Immature natural killer cell (primary cell): ENCODE data around the gene SESN2. TPM values are rescaled to one million over a fixed set of nuclear protein-coding genes. Genes with fewer than 3 reads are reported as not detected.

ENCODE experiments used
- DNase-seq, 3 donors: peaks; one replicate each; pipeline ENCODE4 v3.0.0; 2022; ENCODE audit warnings: mixed read lengths in 1 of 3
- H3K27ac Mint-ChIP-seq, 6 donors: one replicate each; pipeline ENCODE4 v1.8.0; 2020; ENCODE audit warnings: mixed read lengths in 6 of 6, mild to moderate bottlenecking in 5 of 6, inconsistent platforms in 4 of 6, moderate library complexity in 3 of 6
- H3K27me3 Mint-ChIP-seq, 3 donors: one replicate each; pipeline ENCODE4 v1.8.0; 2020 to 2021; ENCODE audit warnings: low read depth in 3 of 3, mild to moderate bottlenecking in 3 of 3, mixed read lengths in 3 of 3, moderate library complexity in 3 of 3, inconsistent platforms in 1 of 3
- H3K36me3 Mint-ChIP-seq, 3 donors: one replicate each; pipeline ENCODE4 v1.8.0; 2020; ENCODE audit warnings: mixed read lengths in 3 of 3, inconsistent platforms in 2 of 3, mild to moderate bottlenecking in 2 of 3
- H3K4me1 Mint-ChIP-seq, 2 donors: one replicate each; pipeline ENCODE4 v1.8.0; 2020; ENCODE audit warnings: inconsistent platforms in 2 of 2, mild to moderate bottlenecking in 2 of 2, mixed read lengths in 2 of 2, moderate library complexity in 1 of 2
- H3K4me3 Mint-ChIP-seq, 5 donors: one replicate each; pipeline ENCODE4 v1.8.0; 2020; ENCODE audit warnings: mild to moderate bottlenecking in 5 of 5, mixed read lengths in 5 of 5, inconsistent platforms in 3 of 5, moderate library complexity in 3 of 5
- H3K9me3 Mint-ChIP-seq, 6 donors: one replicate each; pipeline ENCODE4 v1.8.0; 2020; ENCODE audit warnings: mild to moderate bottlenecking in 6 of 6, mixed read lengths in 6 of 6, inconsistent platforms in 4 of 6, moderate library complexity in 3 of 6
- polyA plus RNA-seq, 3 donors: library from polyadenylated mRNA; unstranded; fragments of 300-500 nt; fragmentation: Illumina TruSeq; gene quantifications; one replicate each; pipeline ENCODE4 v1.2.3, GENCODE V29; 2021

SESN2 gene
- polyA plus RNA-seq, 3 donors from 2014 or later: 10.2 to 23.5 (median 14.0) TPM

- Mint-ChIP-seq H3K9me3 (no peaks in the 10 kb centered on the region), H3K27ac (peak overlapping the region in 5 of 6 donors; percentile 35 to 87 (median 56)), H3K27me3 (peaks cover 0 to 13% (median 7%) of the 10 kb centered on the region in 3 donors), H3K4me1 (peaks cover 52 to 67% of the 10 kb centered on the region in 2 donors), H3K36me3 (no peaks in the 10 kb centered on the region), H3K4me3 (peak overlapping the region; percentile 82 to 88 (median 84))
- no peak for DNase-seq
Measured at GRCh38 chr1:28259934-28260802, 850 bp downstream of the SESN2 start.

DNA sequence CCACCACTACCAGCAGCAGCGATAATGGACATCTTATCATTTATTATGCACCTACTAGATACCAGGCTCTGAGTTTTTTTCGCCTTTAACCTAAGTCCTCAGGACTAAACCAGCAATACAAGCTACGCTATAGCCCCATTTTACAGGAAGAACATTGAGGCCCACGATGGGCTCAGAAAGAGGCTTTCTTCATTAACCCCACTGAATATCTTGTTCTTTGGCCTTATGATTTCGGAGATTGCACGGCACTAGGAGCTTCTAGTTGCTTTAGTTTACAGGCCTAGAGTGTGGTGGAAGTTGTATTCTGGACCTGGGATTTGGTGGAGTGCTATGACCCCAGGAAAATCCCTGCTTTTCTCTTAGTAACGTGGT lies 1.5 kb downstream of the SESN2 start:
- Mint-ChIP-seq H3K27ac (peak overlapping the region; percentile 20 to 87 (median 54)), H3K27me3 (peaks cover 0 to 14% (median 7%) of the 10 kb centered on the region in 3 donors), H3K9me3 (no peaks in the 10 kb centered on the region), H3K36me3 (no peaks in the 10 kb centered on the region), H3K4me1 (peaks cover 50 to 64% of the 10 kb centered on the region in 2 donors), H3K4me3 (peak overlapping the region; percentile 79 to 88 (median 83))
- no peak for DNase-seq

DNA sequence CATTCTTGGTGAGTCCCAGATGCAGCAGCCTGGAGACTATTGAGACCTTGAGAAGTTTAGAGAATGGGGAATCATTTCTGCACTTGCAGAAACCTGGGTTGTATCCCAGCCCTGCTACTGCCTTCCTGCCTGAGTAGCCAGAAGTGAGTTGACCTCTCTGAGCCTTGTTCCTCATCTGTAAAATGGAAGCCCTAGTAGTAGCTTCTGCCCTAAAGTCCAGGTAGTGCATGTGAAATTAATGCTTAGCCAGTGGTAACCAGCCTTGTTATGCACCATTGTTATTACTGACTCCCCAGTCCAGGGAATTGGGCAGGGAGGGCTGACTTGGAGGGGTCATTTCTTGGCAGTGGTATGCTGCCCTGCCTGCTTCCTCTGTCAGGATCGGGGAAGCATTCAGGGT lies 5.6 kb downstream of the SESN2 start:
- H3K27ac Mint-ChIP-seq: peak overlapping the region in 2 of 6 donors; percentile 2 to 13
- peaks cover 0 to 3% (median 0%) of the 10 kb centered on the region in 3 donors for H3K36me3 Mint-ChIP-seq
- peaks cover 2 to 3% (median 3%) of the 10 kb centered on the region in 3 donors for H3K27me3 Mint-ChIP-seq
- no peak overlapping the region for H3K4me3 Mint-ChIP-seq
- H3K9me3 Mint-ChIP-seq: no peaks in the 10 kb centered on the region
- peaks cover 21 to 54% of the 10 kb centered on the region in 2 donors for H3K4me1 Mint-ChIP-seq
- no peak for DNase-seq

- no peak for DNase-seq
- Mint-ChIP-seq H3K36me3 (peaks cover 0 to 3% (median 0%) of the 10 kb centered on the region in 3 donors), H3K27me3 (peaks cover 2 to 3% (median 3%) of the 10 kb centered on the region in 3 donors), H3K9me3 (no peaks in the 10 kb centered on the region), H3K27ac (peak overlapping the region in 2 of 6 donors; percentile 5 to 45), H3K4me3 (no peak overlapping the region), H3K4me1 (peaks cover 20 to 52% of the 10 kb centered on the region in 2 donors)
Measured at GRCh38 chr1:28265577-28265976, 6.3 kb downstream of the SESN2 start.

DNA sequence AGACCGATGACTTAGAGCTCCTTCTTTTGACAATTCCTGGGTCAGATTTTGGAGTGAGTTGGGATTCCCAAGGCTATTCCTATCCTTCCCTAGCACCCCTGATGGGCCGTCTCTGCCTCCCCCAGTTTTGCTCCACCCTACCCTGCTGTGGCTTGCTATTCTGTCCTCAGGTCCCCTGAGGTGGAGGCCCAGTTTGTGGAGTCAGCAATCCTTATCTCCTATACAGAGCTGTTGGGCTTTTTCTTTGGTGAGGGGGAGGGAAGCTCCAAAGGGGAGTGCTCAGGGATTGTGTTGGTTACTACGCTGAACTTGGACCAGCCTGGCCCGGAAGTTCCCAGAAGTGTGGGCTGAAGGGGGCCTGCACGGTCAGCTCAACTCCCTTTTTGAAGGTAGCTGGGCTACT lies 7.6 kb downstream of the SESN2 start:
- Mint-ChIP-seq H3K27me3 (peaks cover 0 to 3% (median 2%) of the 10 kb centered on the region in 3 donors), H3K4me1 (peaks cover 10 to 42% of the 10 kb centered on the region in 2 donors), H3K36me3 (peaks cover 0 to 4% (median 3%) of the 10 kb centered on the region in 3 donors), H3K9me3 (no peaks in the 10 kb centered on the region), H3K4me3 (no peak overlapping the region), H3K27ac (no peak overlapping the region)
- no peak for DNase-seq

GRCh38 chr1:28267633-28268032 lies 8.3 kb downstream of the SESN2 start:
- no peak for DNase-seq
- no peak overlapping the region for H3K4me3 Mint-ChIP-seq
- peaks cover 0 to 4% (median 3%) of the 10 kb centered on the region in 3 donors for H3K36me3 Mint-ChIP-seq
- peaks cover 9 to 42% of the 10 kb centered on the region in 2 donors for H3K4me1 Mint-ChIP-seq
- H3K27me3 Mint-ChIP-seq: peaks cover 0 to 3% (median 2%) of the 10 kb centered on the region in 3 donors
- peak overlapping the region in 1 of 6 donors; percentile 3 for H3K27ac Mint-ChIP-seq
- no peaks in the 10 kb centered on the region for H3K9me3 Mint-ChIP-seq

DNA sequence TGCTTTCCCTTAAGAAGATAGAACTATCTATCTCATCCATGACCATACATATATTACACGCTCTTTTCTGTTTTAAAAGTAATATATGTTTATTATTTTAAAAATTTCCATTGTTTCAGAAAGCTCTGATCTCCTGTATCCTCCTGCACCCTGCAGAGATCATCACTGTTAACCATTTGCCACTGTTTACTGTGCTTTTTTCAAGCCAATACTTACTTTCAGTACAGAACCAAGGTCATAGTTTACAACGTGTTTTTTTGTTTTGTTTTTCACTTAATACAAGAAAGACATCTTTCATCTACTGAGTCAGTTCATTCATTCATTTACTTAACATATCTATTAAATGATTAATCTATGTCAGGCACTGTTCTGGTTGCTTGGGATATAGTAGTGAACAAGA lies 10.2 kb downstream of the SESN2 start:
- Mint-ChIP-seq H3K27ac (peak overlapping the region in 1 of 6 donors; percentile 45), H3K4me1 (peaks cover 5 to 32% of the 10 kb centered on the region in 2 donors), H3K4me3 (no peak overlapping the region), H3K9me3 (no peaks in the 10 kb centered on the region), H3K27me3 (peaks cover 0 to 2% (median 1%) of the 10 kb centered on the region in 3 donors), H3K36me3 (peaks cover 0 to 4% (median 3%) of the 10 kb centered on the region in 3 donors)
- DNase-seq: no peak

DNA sequence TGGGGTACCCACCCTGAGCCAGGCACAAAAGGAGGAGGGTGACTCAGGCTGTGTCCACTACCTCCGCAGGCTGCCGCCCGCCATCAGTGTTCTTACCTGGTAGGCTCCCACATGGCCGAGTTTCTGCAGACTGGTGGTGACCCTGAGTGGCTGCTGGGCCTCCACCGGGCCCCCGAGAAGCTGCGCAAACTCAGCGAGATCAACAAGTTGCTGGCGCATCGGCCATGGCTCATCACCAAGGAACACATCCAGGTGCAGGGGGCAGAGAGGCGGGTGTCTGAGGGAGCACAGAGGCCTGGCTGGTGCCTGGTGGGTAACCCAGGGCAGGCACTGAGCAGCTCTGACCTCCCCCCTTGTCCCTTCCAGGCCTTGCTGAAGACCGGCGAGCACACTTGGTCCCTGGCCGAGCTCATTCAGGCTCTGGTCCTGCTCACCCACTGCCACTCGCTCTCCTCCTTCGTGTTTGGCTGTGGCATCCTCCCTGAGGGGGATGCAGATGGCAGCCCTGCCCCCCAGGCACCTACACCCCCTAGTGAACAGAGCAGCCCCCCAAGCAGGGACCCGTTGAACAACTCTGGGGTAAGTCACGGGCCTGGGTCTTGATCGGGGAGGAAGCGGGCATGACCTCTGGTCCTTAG lies 13.0 kb downstream of the SESN2 start:
- H3K27ac Mint-ChIP-seq: no peak overlapping the region
- H3K36me3 Mint-ChIP-seq: peaks cover 9 to 10% (median 9%) of the 10 kb centered on the region in 3 donors
- peaks cover 0 to 2% (median 0%) of the 10 kb centered on the region in 3 donors for H3K27me3 Mint-ChIP-seq
- H3K4me1 Mint-ChIP-seq: peaks cover 0 to 11% of the 10 kb centered on the region in 2 donors
- no peak overlapping the region for H3K4me3 Mint-ChIP-seq
- no peaks in the 10 kb centered on the region for H3K9me3 Mint-ChIP-seq
- no peak for DNase-seq

GRCh38 chr1:28273216-28273860 lies 14.0 kb downstream of the SESN2 start:
- Mint-ChIP-seq H3K27ac (no peak overlapping the region), H3K4me1 (peaks cover 0 to 2% of the 10 kb centered on the region in 2 donors), H3K36me3 (peaks cover 14 to 18% (median 16%) of the 10 kb centered on the region in 3 donors), H3K9me3 (no peaks in the 10 kb centered on the region), H3K4me3 (no peak overlapping the region), H3K27me3 (peaks cover 0 to 2% (median 0%) of the 10 kb centered on the region in 3 donors)
- DNase-seq: no peak

GRCh38 chr1:28278763-28279162 lies 19.4 kb downstream of the SESN2 start:
- Mint-ChIP-seq H3K4me1 (peaks cover 7 to 12% of the 10 kb centered on the region in 2 donors), H3K9me3 (no peaks in the 10 kb centered on the region), H3K27me3 (no peaks in the 10 kb centered on the region), H3K36me3 (peaks cover 22 to 41% (median 39%) of the 10 kb centered on the region in 3 donors), H3K4me3 (no peak overlapping the region), H3K27ac (no peak overlapping the region)
- no peak for DNase-seq

DNA sequence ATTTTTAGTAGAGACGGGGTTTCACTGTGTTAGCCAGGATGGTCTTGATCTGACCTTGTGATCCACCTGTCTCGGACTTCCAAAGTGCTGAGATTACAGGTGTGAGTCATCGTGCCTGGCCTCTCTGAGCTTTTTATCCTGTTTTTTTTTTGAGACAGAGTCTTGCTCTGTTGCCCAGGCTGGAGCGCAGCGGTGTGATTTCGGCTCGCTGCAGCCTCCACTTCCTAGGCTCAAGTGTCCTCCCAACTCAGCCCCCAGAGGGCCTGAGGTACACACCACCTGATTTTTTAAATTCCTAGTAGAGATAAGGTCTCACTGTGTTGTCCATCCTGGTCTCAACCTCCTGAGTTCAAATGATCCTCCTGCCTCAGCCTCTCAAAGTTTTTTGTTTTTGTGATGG lies 20.4 kb downstream of the SESN2 start:
- DNase-seq: no peak
- H3K27me3 Mint-ChIP-seq: no peaks in the 10 kb centered on the region
- H3K27ac Mint-ChIP-seq: no peak overlapping the region
- peaks cover 7 to 12% of the 10 kb centered on the region in 2 donors for H3K4me1 Mint-ChIP-seq
- H3K36me3 Mint-ChIP-seq: peaks cover 22 to 41% (median 39%) of the 10 kb centered on the region in 3 donors
- no peak overlapping the region for H3K4me3 Mint-ChIP-seq
- H3K9me3 Mint-ChIP-seq: no peaks in the 10 kb centered on the region

DNA sequence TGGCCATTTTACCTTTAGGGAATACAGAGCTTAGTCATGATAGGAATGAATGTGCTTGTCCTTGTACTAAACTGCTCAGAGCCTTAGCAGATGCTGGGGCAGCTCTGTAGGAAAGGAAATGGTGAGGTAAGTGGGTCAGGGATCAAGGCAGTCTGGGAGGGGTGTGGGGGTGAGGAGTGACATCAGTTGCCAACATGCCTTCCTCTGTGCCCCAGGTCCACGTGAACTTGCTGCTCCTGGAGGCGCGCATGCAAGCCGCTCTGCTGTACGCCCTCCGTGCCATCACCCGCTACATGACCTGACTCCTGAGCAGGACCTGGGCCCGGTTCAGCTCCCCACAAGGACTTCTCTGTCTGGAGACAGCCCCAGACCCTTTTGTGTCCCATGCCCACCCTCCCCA lies 21.2 kb downstream of the SESN2 start:
- H3K4me3 Mint-ChIP-seq: no peak overlapping the region

GRCh38 chr1:28280977-28281381 lies 21.7 kb downstream of the SESN2 start:
- DNase-seq: no peak
- no peak overlapping the region for H3K4me3 Mint-ChIP-seq
- H3K36me3 Mint-ChIP-seq: peaks cover 17 to 36% (median 33%) of the 10 kb centered on the region in 3 donors
- H3K4me1 Mint-ChIP-seq: peaks cover 7 to 12% of the 10 kb centered on the region in 2 donors
- no peaks in the 10 kb centered on the region for H3K9me3 Mint-ChIP-seq
- H3K27ac Mint-ChIP-seq: no peak overlapping the region
- H3K27me3 Mint-ChIP-seq: no peaks in the 10 kb centered on the region

More for the DNA sequence above, 21.2 kb downstream of the SESN2 start:
- DNase-seq: no peak
- H3K36me3 Mint-ChIP-seq: peaks cover 17 to 36% (median 33%) of the 10 kb centered on the region in 3 donors
- peaks cover 7 to 12% of the 10 kb centered on the region in 2 donors for H3K4me1 Mint-ChIP-seq
- H3K27ac Mint-ChIP-seq: no peak overlapping the region
- no peaks in the 10 kb centered on the region for H3K27me3 Mint-ChIP-seq
- no peaks in the 10 kb centered on the region for H3K9me3 Mint-ChIP-seq
